HG02938 (cell line): ENCODE results near the gene CLIP1.
"Not testable (repeated sequence)": the region's sequence is repeated elsewhere in the genome, so short reads cannot be mapped to it uniquely, and the experiment has no call there.

Experiments used
- ATAC-seq: cut with Tn5 transposase; IDR thresholded peaks from one replicate; pipeline ENCODE4 v1.9.1; 2021; ENCODE audit warnings: mild to moderate bottlenecking, moderate library complexity; ENCODE audit not compliant: unreplicated experiment

Gene CLIP1

DNA sequence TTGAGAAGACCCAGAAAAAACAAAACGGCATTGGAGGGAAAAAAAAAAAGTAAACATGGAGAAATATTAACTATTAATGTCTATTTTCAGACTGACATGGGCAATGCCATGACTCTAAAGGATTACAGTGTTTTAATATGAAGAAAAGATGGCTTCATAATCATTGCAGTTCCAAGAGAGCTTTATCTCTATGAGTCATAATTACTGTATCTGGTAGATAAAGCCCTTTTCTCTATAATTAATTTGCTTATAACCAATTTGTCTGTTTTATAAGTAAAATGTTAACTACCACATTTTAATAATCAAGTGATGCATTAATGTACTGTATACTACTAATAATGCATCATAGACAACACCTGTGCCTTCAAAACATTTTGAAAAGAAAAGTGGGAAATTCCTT is 59.7 kb downstream of the CLIP1 start:
- no peak for ATAC-seq

DNA sequence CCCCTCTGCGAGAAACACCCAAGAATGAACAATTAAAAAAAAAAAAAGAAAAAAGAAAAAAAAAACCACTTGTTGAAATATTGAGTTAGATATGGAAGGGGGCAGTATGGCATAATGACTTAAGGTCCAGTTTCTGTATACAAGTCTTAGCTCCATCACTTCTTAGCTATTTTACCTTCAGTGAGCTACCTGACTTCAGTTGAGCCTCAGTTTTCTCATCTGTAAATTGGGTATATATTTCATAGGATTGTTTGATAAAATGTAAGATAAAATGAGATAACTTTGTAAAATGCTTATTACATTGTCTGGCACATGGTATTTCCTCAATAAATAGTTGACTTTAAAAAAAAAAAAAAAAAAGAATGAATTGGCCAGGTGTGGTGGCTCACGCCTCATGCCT is 64.1 kb downstream of the CLIP1 start:
- ATAC-seq: not testable (repeated sequence)

DNA sequence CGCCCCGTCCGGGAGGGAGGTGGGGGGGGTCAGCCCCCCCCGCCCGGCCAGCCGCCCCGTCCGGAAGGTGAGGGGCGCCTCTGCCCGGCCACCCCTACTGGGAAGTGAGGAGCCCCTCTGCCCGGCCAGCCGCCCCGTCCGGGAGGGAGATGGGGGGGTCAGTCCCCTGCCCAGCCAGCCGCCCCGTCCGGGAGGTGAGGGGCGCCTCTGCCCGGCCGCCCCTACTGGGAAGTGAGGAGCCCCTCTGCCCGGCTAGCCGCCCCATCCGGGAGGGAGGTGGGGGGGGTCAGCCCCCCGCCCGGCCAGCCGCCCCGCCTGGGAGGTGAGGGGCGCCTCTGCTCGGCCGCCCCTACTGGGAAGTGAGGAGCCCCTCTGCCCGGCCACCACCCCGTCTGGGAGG is 64.9 kb downstream of the CLIP1 start:
- not testable (repeated sequence) for ATAC-seq

- not testable (repeated sequence) for ATAC-seq
Measured at GRCh38 chr12:122356991-122357390, 65.5 kb downstream of the CLIP1 start.

- ATAC-seq: no peak
Measured at GRCh38 chr12:122356192-122356635, 66.3 kb downstream of the CLIP1 start.

DNA sequence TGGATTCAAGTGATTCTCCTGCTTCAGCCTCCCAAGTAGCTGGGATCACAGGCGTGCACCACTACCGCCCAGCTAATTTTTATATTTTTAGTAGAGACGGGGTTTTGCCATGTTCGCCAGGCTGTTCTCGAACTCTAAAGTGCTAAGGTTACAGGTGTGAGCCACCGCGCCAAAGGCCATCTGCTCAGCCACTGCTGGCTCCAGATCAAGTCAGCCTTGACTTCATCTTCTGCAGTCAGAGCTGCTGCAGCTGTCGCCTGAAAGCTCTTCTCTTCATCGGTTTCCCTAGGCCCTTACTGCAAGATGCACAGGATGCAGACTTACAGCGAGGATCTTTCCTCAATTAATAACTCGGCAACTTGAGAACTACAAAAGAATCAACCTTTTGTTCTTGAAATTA is 66.8 kb downstream of the CLIP1 start:
- no peak for ATAC-seq

- no peak for ATAC-seq
Measured at GRCh38 chr12:122354958-122355641, 67.4 kb downstream of the CLIP1 start.

- ATAC-seq: no peak
Measured at GRCh38 chr12:122352394-122352793, 70.1 kb downstream of the CLIP1 start.

GRCh38 chr12:122350141-122350848 is 72.2 kb downstream of the CLIP1 start:
- ATAC-seq: no peak

GRCh38 chr12:122349078-122349477 is 73.4 kb downstream of the CLIP1 start:
- no peak for ATAC-seq

DNA sequence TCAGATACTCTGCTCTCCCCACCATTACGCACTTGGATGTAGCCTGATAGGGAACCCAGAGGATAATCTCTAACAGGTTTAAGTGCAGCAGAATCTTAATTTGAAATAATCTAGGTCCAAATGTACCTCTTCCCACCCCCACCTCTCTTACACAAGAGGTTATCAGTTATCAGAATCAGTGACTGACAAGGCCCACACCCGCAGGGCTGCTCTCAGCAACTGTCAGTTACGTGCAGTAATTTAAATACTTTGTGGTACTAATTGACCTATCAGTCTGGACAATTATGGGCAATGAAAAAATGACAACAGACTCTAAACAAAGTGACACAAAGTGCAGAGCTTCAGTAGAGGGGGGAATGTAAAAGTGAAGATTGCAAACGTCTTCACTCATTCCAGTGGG is 74.0 kb downstream of the CLIP1 start:
- ATAC-seq: no peak

GRCh38 chr12:122346054-122346453 is 76.4 kb downstream of the CLIP1 start:
- ATAC-seq: no peak

DNA sequence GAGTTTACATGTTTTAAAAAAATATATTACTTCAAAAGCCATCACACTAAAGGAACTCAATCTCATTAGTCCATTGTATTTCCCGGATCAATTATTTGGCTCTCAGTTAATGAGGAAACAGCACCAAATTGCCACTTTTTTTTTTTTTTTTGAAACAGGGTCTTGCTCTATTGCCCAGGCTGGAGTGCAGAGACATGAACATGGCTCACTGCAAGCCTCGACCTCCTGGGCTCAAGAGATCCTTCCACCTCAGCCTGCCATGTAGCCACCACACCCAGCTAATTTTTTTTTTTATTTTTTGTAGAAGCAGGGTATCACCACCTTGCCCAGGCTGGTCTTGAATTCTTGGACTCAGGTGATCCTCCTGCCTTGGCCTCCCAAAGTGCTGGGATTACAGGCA is 77.4 kb downstream of the CLIP1 start:
- ATAC-seq: no peak

DNA sequence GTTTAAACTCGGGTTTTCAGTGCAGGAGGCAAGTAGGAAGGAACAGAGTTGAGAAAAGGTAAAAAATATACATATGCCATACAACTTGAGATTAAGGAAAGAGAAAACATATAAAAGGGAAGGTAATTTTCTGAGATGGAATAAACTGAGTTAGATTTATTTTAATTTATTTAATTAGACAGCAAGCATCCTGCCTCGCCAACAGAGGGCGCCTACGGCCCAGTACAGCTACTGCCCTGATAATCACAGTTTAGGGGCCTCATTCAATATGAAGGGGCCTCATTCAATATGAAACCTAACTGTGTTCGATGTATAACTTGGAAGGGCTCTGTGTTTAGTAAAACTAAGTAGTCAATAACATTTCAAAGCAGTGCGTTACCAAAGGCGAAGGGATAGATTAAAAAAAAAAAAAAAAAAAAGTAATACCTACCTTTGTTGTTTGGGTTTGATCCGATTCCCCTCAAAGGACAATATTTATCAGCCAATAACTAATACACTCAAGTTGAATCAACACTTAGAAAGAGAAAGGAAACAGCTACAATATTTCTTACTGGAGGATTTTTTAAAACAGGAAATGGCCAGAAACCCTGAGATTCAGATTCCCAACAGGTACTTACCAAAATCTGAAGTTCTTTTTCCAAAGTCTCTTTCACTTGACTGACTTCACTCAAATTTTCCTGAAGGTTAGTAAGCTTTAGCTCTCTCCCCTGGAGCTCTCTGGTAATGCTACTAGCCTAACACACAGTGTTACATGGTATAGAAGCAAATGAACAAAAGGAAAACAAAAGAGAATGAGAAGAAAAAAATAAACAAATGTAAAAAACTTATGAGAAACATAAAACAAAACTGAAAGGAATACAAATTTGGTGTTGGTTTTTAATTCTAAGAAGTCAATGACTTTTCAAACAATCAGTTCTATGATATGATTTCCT is 86.2 kb downstream of the CLIP1 start:
- ATAC-seq: no peak

GRCh38 chr12:122333142-122334087 is 89.1 kb downstream of the CLIP1 start:
- no peak for ATAC-seq

- no peak for ATAC-seq
Measured at GRCh38 chr12:122327494-122328385, 94.7 kb downstream of the CLIP1 start.

GRCh38 chr12:122327014-122327413 is 95.5 kb downstream of the CLIP1 start:
- ATAC-seq: no peak

DNA sequence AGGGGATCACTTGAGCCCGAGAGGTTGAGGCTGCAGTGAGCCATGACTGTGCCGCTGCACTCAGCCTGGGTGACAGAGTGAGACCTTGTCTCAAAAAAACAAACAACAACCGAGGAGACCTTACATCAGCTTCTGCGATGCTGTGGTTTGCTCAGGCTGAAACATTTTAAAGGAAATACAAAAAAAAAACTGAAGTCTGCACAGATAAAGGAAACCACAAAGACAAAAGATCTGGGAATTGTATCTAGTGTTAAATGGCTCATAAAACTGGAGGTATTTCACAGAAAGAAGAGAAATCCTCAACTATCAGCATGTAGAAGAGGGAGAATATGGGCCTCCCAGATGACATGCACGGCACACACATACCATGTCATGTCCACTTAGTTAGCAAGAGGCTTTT is 95.9 kb downstream of the CLIP1 start:
- ATAC-seq: no peak

GRCh38 chr12:122323311-122324019 is 99.0 kb downstream of the CLIP1 start:
- ATAC-seq: no peak
